Activated gamma-delta T cell treated with Interleukin-2 at 50 U/mL for 16 hours (primary cell): ENCODE measurements around the gene HAT1.
"Not testable (repeated sequence)": the region's sequence is repeated elsewhere in the genome, so short reads cannot be mapped to it uniquely, and the experiment has no call there.

Experiments
- DNase-seq: peaks from one replicate; pipeline ENCODE4 v3.0.0-alpha.2; 2020

The HAT1 gene

DNA sequence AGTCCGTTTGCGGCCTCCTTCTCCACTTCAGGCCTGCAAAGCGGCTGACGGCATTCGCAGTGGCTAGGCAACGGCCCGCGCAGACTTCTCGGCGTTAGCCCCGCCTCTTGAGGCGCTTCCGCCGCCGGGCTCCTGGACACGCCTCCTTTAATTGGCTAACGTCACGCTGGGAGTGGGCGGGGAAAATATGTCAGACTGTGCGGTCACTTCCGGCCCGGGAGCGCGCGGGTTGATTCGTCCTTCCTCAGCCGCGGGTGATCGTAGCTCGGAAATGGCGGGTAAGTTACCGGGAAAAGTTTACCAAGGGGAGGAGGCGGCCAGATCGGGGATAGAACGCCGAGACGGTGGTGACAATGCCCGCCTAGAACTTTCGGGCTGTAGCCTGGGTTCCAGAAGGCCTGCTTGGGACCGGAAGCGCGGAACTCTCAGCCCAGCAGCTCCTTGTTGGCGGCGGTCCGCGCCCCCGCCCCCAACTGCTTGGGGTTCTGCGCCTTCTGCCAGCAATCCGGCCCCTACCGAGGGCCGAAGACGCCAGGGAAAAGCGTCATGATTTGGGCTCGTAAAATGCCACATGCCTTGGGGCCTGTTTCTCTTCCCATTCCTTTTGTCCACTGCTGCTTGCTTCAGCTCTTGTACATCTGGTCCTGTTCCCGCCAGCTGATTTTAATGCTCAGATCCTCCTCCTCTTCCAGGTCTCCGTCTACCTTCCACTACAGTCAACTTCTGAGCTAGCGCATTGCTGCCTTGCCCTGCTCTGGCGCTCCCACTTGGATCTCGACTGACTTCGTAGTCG, at the start of gene HAT1:
HAT1 (plus strand) TSS at position 232 of the 793 bp plus-strand sequence; CDS start at position 272, 40 bp downstream.
- peak; percentile 95 for DNase-seq

DNA sequence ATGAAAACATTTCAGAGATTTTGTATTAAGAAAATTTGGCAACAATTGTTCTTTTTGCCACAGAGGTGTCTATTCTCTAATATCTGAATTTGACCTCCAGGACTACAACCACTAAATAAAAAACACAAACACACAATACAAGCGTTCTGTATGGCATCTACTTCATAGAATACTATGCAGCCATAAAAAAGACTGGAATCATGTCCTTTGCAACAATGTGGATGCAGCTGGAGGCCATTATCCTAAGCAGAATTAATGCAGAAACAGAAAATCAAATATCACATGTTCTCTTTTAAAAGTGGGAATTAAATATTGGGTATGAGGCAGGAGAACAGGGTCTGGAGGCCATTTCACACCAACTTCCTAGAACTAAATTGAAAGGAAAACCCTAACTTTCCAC, 47.7 kb upstream of the HAT1 start:
- no peak for DNase-seq

GRCh38 chr2:171874963-171875362, 47.3 kb upstream of the HAT1 start:
- no peak for DNase-seq

DNA sequence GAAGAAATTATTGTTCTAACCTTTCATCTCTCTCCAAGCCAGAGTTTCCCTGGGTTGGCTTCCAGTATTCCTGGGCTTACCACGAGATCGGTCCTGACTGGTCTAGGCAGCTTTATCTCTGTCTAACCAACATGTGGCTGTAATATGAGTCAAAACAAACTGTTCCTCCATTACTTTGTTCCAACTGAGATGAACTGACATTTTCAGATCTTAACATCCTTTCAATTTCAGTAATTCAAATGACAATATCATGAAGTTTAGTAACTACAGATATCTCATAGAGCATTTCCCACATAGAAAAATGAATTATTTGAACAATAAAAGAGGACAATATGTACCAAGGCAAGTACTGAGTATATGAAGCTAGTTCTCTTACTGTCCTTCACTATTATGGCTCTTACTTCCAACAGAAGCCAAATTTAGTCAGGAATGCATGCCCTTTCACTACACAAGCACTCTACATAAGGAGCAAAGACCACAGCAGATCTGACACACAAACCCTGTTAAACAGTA, 43.7 kb upstream of the HAT1 start:
- no peak for DNase-seq

- no peak for DNase-seq
These were observed 42.4 kb upstream of the HAT1 start for GRCh38 chr2:171879865-171880264.

DNA sequence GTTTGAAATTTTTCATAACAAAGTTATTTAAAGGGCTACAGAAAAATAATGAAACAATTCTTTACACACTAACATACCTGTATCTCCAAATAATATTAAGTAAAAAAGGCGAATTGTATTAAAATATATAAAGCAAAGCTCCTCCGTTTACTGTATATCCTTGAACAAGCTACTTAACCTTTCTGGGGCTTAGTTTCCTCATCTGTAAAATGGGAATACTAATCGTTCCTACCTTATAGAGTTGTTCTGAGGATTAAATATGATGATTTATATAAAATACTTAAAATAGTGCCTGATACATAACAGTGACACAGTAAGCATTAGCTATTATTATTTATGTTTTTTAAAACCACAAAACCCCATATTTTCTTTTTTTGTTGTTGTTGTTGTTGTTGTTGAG, 41.5 kb upstream of the HAT1 start:
- no peak for DNase-seq

DNA sequence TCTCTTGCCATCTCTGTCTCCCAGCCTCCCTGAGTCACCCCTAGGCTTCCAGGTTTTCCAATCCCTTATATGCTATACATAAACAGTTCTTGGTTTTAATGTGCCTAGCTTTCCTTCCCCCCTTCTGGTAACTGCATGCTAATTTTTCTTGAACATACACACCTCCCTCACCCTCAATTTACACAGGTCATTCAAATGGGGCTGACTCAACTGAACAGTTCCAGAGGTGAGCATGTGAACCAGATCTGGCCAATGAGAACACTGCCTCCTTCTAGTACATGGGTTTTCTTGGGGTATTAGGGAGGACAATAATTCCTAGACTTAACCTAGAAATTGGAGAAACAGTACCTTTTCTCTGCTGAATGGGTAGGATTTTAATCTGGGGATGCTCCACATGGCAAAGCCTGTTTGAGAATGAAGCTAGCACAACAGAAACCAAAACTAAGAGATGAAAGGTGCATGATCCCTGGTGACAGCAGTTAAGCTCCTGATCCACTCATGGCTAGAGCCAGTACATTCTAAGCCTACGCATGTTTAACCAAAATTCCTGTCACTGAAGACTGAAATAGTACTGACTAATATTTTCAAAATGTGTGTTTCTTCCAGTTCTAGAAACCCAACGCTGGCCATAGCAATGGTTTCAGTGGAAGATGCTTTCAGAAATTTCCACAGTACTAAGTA, 40.0 kb upstream of the HAT1 start:
- no peak for DNase-seq

DNA sequence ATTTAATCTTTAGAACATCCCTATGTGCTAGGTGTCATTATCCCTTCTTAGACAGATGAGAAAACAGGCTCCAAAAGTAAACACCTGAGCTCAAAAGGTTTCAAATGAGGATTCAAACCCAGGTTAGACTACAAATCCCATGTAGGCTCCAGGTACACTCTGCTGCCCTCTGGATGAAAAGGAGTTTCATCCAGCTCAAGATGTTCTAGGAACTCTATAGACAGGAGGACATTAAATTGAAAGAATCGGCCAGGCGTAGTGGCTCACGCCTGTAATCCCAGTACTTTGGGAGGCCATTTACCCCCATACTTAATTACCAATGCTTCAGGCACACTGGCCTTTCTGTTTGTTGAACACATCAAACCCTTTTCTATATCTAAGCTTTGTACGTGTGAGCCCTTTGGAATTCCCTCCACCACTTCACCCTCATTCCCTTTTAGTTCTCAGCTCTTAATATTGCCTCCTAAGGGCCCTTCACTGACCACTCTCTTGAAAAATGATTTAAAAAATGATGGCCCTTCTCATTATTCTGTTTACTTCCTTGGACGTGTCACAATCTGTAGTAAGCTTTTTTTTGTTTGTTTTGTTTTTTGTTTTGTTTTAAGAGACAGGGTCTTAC, 38.9 kb upstream of the HAT1 start:
- no peak for DNase-seq

DNA sequence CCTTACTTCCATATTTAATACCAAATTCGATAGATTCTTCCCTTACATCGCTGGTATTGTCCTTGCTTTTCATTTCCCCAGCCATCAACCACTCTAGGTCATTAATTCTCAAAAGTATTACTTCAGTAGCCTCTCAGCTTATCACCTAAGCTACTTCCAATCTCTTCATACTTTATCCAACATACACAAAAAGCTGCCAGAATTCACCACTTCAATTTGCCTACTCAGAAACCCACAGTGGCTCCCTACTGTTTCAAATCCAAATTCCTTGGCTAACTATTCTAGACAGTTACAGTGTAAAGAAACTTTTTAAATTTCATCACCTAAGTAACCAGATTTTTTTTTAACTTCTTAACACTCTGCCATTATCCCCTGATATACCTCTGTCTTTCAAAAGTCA, 32.9 kb upstream of the HAT1 start:
- no peak for DNase-seq

DNA sequence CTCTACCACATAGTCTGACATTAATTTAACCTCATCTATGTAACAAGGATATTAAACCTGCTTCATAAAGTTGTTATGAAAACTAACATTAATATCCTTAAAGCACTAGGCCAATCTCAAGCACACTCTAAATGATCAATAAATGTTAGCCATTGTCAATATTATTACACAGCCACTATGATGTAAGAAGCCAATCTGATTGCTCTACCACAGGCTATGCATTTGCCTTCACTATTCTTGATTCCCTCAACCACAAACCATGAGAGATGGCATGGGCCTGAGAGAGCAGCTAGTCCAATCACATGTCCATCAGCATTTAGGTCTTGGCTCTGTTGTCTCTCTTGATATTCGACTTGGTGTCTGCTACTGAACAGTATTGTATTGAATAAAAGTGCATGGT, 32.5 kb upstream of the HAT1 start:
- DNase-seq, result no peak

GRCh38 chr2:171893196-171893823, 29.0 kb upstream of the HAT1 start:
- no peak for DNase-seq

DNA sequence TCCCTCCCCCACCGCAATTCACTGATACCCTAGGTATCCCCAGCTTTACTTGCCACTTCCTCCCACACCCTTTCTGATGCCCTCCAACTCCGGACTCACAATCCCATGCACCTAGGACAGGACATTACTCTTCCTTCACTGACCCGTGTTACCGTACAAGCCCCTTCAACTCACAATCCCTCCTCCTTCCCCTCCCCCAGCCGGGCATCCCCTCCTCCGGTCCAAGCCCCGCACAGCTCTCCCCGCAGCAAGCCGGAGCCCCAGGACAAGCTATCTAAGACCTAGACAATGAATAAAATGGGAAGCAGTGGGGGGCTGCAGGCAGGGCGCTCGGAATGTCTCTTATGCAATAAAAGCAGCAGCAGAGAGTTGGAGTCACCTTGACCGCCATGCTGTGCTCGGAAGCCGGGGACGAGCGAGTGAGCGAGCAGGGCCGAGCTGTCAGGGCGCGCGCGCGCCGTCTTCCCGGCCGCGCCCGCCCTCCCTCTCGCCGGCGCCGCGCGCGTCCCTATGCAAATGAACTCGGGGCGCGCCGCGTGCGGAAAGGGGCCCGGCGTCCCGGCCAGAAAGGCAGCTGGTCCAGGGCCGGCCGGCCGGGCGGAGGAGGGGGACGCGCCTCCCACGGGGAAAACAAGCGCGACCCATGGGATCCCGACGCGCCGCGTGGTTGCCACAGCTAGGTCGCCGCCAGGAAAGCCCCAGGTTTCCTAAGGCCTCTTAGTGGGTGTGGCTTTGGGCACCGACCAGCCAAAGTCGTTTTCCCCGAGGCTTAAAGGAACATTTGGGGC, 28.2 kb upstream of the HAT1 start, which contains the start of gene SLC25A12:
SLC25A12 (minus strand) TSS at position 421 of the 788 bp plus-strand sequence; CDS start at position 391, 30 bp downstream.
- peak; percentile 67 for DNase-seq

GRCh38 chr2:171894612-171894947, 27.7 kb upstream of the HAT1 start:
- no peak for DNase-seq

DNA sequence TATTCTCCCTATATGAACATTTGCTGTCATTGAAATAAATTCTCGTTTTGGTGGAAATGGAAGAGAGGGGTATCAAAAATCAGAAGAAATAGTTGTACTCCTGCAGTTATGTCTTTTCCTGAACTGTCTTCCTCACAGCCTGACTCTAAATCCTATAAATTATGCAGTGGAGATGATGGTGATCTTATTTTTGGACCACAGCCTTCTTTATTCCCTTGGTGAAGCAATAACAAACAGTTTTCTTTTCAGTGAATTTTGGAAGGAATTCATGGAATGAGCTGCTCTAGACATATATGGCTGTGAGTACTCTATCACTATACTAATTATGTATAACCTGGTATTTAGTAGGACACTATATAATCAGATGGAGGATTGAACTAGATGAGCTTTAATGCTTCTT, 26.5 kb upstream of the HAT1 start:
- no peak for DNase-seq

DNA sequence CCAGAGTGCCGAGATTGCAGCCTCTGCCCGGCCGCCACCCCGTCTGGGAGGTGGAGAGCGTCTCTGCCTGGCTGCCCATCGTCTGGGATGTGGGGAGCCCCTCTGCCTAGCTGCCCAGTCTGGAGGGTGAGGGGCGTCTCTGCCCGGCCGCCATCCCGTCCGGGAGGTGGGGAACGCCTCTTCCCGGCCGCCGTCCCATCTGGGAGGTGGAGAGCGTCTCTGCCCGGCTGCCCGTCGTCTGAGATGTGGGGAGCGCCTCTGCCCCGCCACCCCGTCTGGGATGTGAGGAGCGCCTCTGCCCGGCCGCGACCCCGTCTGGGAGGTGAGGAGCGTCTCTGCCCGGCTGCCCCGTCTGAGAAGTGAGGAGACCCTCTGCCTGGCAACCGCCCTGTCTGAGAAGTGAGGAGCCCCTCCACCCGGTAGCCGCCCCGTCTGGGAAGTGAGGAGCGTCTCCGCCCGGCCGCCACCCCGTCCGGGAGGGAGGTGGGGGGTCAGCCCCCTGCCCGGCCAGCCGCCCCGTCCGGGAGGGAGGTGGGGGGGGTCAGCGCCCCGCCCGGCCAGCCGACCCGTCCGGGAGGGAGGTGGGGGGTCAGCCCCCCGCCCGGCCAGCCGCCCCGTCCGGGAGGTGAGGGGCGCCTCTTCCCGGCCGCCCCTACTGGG, 22.5 kb upstream of the HAT1 start:
- not testable (repeated sequence) for DNase-seq

- DNase-seq, result no peak
These were observed 19.3 kb upstream of the HAT1 start for GRCh38 chr2:171902840-171903420.

GRCh38 chr2:171908235-171908634, 14.0 kb upstream of the HAT1 start:
- no peak for DNase-seq

GRCh38 chr2:171909266-171909665, 13.0 kb upstream of the HAT1 start:
- no peak for DNase-seq

DNA sequence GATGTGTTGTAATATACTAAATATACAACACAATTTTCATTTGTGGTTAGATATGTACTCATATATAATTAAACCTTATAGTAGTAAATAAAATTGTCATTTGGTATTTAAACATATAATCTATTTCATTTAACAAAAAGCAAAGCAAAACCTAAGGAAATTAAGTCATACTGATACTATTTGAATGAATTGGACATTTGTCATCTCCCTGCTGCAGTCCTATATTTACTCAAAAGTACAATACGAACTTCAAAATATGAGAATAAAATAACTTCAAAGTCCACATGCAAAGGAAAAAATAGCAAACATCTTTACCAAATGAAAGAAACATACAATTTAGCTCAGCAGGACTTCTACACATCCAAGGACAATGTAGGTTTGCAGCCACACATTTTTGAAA, 11.8 kb upstream of the HAT1 start:
- DNase-seq, result no peak

DNA sequence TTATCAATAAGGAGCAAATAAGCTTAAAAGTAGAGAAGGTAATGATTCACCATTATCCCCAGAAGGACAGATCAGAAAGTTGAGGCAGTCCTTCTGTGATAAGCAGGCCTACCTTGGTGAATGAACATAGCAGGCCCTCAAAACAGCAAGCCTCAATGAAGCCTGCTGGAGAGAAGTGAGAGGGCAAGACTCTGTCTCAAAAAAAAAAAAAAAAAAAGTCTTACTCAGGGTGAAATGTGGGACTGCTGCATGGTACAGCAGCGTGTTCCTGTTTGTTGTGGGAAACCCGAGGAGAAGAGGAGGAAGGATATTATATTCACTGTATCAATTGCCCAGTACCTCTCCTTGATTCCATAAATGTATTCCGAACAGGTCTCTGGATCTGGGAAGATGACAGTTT, 8.7 kb upstream of the HAT1 start:
- no peak for DNase-seq

- no peak for DNase-seq
These were observed 2.8 kb upstream of the HAT1 start for GRCh38 chr2:171919453-171919852.

- no peak for DNase-seq
These were observed 361 bp upstream of the HAT1 start for GRCh38 chr2:171921970-171922229.
